Right lobe of liver (tissue), 4 donors: Measurements from ENCODE around the gene ALOX12.

ENCODE experiments used
- CTCF ChIP-seq, 4 donors: fragments of 200-600 bp in 3 of 4; fragments of 450-650 bp in 1 of 4; IDR thresholded peaks; one replicate each; pipeline versions ENCODE4 v1.5.1 to v1.8.0; 2016 to 2022; ENCODE audit warnings: antibody characterized with exemption in 4 of 4, mild to moderate bottlenecking in 2 of 4
- POLR2A ChIP-seq: fragments of 450-650 bp; IDR thresholded peaks from one replicate; pipeline ENCODE4 v1.6.1; 2017; ENCODE audit warnings: antibody characterized with exemption, mild to moderate bottlenecking
- donor health status: DM: no; HTN: no; CAD: no.
- donor health status: DM: no; HTN: no; CAD: no.
- donor health status: DM: no; HTN: yes; CAD: no.

GRCh38 chr17:7024402-7024785 lies 28.5 kb downstream of the ALOX12 start:
- TF ChIP-seq CTCF (IDR thresholded peaks at IDR 0.05) (no peak), POLR2A (no peak)
